ENCODE results near the gene RASAL1.

DNA sequence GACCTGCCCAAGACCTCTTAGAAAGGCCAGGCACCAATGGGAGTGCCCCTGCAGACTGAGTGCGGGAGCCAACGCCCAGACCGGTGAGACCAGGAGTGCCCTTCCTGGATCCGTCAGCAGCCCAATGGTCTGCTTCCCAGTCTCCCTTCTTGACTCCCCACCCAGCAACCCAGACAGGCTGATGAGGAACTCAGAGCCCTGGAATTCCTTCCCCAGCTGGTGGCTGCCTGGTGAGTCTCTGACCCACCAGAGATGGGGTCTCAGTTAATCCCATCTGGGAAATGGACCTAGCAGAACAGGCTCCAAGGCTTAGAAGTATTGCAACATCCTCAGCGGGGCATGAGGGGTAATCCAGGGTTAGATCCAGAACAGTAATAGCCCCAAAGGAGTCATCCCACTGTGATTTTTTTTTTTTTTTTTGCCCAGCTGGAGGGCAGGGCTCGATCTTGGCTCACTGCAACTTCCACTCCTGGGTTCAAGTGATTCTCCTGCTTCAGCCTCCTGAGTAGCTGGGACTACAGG is 1.5 kb upstream of the RASAL1 start:
- TF ChIP-seq, protein P1, sequence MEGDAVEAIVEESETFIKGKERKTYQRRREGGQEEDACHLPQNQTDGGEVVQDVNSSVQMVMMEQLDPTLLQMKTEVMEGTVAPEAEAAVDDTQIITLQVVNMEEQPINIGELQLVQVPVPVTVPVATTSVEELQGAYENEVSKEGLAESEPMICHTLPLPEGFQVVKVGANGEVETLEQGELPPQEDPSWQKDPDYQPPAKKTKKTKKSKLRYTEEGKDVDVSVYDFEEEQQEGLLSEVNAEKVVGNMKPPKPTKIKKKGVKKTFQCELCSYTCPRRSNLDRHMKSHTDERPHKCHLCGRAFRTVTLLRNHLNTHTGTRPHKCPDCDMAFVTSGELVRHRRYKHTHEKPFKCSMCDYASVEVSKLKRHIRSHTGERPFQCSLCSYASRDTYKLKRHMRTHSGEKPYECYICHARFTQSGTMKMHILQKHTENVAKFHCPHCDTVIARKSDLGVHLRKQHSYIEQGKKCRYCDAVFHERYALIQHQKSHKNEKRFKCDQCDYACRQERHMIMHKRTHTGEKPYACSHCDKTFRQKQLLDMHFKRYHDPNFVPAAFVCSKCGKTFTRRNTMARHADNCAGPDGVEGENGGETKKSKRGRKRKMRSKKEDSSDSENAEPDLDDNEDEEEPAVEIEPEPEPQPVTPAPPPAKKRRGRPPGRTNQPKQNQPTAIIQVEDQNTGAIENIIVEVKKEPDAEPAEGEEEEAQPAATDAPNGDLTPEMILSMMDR (IDR thresholded peaks at IDR 0.05): no peak
- no peak for TF ChIP-seq POLR2A (IDR thresholded peaks at IDR 0.05)

All from Peyer's patch (tissue), 4 donors.